Coronary artery (tissue), 2 donors: ENCODE results near the gene ISM1.

Source experiments
- DNase-seq: peaks from one replicate; pipeline ENCODE4 v3.0.0-alpha.2; 2017; ENCODE audit warnings: low spot score
- H3K27ac ChIP-seq, 2 donors: fragments of 200-600 bp; sonication (generic); one replicate each; pipeline ENCODE4 v1.5.1; 2016 to 2019
- H3K4me3 ChIP-seq: fragments of 200-600 bp; sonication (generic); 2 replicates; pipeline ENCODE4 v1.5.1; 2016; ENCODE audit warnings: mild to moderate bottlenecking, moderate library complexity
- TF ChIP-seq, protein P1 (sequence below): fragments of 200-600 bp; sonication (generic); IDR thresholded peaks from one replicate; pipeline ENCODE4 v1.5.1; 2019; ENCODE audit warnings: antibody characterized with exemption

Gene ISM1

DNA sequence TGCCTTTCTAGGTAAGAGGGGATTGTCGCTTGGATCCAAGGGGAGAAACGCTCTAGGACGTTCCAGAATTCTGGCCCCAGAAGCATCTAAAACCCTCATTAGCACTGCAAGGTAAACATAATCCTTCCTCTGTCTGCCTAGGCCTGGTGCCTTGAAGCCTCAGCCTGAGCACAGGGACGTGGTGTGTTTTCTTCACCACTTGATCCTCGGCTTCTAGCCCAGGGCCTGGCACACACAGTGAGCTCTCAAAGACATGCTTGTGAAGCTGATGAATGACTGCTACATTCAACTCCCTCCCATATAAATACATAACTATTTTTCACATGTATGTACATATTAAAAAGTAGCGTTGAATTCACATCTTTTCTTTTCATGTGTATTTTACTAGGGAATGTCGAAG, 100.3 kb downstream of the ISM1 start:
- H3K4me3 ChIP-seq = no peak overlapping the region
- TF ChIP-seq, protein P1, sequence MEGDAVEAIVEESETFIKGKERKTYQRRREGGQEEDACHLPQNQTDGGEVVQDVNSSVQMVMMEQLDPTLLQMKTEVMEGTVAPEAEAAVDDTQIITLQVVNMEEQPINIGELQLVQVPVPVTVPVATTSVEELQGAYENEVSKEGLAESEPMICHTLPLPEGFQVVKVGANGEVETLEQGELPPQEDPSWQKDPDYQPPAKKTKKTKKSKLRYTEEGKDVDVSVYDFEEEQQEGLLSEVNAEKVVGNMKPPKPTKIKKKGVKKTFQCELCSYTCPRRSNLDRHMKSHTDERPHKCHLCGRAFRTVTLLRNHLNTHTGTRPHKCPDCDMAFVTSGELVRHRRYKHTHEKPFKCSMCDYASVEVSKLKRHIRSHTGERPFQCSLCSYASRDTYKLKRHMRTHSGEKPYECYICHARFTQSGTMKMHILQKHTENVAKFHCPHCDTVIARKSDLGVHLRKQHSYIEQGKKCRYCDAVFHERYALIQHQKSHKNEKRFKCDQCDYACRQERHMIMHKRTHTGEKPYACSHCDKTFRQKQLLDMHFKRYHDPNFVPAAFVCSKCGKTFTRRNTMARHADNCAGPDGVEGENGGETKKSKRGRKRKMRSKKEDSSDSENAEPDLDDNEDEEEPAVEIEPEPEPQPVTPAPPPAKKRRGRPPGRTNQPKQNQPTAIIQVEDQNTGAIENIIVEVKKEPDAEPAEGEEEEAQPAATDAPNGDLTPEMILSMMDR = no peak
- DNase-seq = no peak
- no peak overlapping the region for H3K27ac ChIP-seq

DNA sequence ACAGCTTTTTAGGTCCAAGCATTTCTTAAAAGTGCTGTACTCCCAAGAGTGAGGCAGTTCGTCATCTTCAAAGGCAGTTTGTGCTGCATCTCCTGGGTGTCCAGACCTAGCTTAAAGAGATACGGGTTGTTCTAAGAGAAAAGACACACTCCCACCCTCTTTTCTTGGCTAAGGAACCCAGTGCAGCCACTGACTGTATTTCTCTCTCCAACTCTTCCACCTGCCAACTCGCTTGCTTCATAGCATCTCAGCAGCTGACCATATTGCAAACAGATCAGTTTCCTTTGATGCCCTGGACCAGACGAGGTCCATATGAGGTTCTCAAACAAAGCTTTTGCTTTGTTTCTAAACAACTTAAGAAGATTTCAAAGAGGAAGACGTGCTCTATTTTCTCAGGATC, 101.1 kb downstream of the ISM1 start:
- TF ChIP-seq, protein P1 = no peak
- Histone ChIP-seq H3K27ac (no peak overlapping the region), H3K4me3 (no peak overlapping the region)
- DNase-seq = no peak

DNA sequence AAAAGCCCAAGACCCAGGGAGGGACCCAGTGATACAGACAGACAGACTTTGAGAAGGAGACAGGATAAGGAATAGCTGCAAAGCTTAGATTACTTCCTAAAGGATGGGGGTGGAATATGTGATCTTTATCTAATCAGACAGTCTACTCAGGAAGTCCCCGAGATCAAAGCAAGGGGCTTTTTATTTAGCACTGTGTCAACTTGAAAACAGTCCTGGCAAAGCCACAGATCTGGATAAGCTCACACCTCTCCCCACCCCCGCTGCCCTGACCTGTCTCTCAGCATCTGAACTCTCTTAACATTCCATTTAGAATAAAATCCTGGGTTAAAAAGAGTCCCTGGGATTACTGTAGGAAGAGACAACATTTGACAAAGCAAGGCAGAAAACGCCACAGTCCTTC, 101.5 kb downstream of the ISM1 start:
- Histone ChIP-seq H3K4me3 (no peak overlapping the region), H3K27ac (no peak overlapping the region)
- TF ChIP-seq, protein P1 = no peak

DNA sequence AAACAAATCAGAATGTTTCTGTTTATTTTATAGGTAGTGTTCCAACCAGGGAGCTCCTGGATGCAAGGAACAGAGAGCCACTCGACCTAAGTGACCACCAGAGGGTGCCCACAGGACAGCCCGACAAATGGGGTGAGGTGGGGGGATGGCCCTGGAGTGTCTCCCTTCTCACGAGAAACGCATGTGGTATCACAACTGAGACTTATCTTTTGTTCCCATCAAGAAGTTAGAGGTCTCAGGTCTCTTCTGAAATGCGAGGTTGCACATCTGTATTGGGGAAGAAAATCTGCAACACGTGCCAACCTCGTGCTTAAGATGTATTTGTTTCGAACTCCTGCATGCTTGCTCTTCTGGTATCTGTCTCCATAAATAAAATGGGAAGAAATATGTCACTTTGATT, 104.0 kb downstream of the ISM1 start:
- TF ChIP-seq, protein P1 = no peak
- Histone ChIP-seq H3K27ac (no peak overlapping the region), H3K4me3 (no peak overlapping the region)
- no peak for DNase-seq

More for the DNA sequence above, 101.5 kb downstream of the ISM1 start:
- DNase-seq = no peak

DNA sequence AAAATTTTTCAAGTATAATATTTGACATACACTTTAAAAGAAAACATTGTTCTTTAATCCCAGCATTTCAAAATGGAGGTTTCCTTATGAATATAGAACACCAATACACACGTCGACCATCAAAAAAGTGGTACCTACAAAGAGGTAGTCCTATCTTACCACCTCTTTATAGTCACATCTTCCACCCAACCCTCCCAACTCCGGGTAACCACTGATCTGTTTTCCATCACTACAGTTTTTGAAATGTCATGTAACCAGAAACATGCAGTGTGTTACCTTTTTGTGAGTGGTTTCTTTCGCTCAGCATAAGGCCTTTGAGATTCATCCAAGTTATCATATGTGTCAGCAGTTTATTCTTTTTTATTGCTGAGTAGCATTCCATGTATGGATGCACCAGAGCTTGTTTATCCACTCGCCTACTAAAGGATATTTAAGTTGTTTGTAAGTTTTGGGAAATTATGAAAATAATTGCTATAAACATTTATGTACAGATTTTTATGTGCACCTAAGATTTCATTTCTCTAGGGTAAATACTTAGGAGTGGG, 104.8 kb downstream of the ISM1 start:
- no peak for DNase-seq
- TF ChIP-seq, protein P1 = no peak
- Histone ChIP-seq H3K27ac (no peak overlapping the region), H3K4me3 (no peak overlapping the region)

DNA sequence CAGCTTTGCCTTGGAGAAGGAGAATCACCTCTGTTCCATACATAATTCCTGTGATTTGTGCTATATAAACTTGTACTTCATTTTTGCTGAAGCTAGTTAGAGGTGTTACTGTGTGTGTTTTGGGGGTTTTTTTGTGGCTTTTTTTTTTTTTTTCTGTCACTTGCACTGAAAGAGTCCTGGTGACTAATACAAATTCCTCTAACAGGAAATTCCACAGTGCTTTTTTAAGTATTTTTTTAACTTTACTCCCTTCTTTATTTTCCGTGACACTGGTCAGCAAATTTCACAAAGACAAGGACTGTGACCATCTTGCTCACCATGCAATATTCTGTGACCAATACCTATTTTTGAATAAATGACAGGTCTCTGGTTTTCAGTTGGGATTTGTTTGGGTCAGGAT, 110.5 kb downstream of the ISM1 start:
- no peak for DNase-seq
- TF ChIP-seq, protein P1 = no peak
- H3K27ac ChIP-seq = no peak overlapping the region
- no peak overlapping the region for H3K4me3 ChIP-seq

DNA sequence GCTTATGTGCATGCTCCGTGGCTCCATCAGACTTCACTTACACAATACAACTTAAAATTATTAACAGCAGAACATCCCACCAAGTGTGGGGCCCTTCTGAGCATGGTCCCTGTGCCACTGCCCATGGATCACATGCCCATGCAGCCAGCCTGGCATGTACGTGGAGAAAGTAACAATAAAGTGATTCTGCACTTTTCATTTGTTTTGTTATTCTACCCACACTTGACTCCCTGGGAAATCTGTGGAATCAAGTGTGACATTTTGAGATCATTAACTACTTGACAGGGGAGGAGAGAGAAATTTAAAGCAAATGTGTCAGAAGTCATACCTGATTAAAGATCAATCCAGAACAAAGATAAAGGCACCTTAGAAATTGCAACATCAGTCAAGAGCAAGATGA, 112.0 kb downstream of the ISM1 start:
- no peak overlapping the region for H3K27ac ChIP-seq
- TF ChIP-seq, protein P1 = no peak

More for the DNA sequence above, 112.0 kb downstream of the ISM1 start:
- DNase-seq = no peak
- no peak overlapping the region for H3K4me3 ChIP-seq
